OCI-LY1 (cell line): ENCODE results near the gene FHIT.

Experiments
- CTCF ChIP-seq: fragments of 200-600 bp; sonication (generic), shearing (Covaris generic); IDR thresholded peaks from 2 replicates; pipeline ENCODE4 v1.5.1; 2017; ENCODE audit warnings: mild to moderate bottlenecking, antibody characterized with exemption, low read length, moderate library complexity, mixed read lengths
- EZH2 ChIP-seq: fragments of 200-600 bp; sonication (generic), shearing (Covaris generic); IDR thresholded peaks from 2 replicates; pipeline ENCODE4 v1.8.0; 2017; ENCODE audit warnings: borderline replicate concordance, mixed run types, mild to moderate bottlenecking, antibody characterized with exemption, low read length, moderate library complexity, mixed read lengths

- TF ChIP-seq CTCF (no peak), EZH2 (no peak)
These were observed 1497.3 kb downstream of the FHIT start for GRCh38 chr3:59753808-59754450.
